Measurements from ENCODE around the gene THADA. TPM values are rescaled to one million over a fixed set of nuclear protein-coding genes. Genes with fewer than 3 reads are reported as not detected.

The THADA gene
- polyA plus RNA-seq, 1 donor, result 13.2 TPM

DNA sequence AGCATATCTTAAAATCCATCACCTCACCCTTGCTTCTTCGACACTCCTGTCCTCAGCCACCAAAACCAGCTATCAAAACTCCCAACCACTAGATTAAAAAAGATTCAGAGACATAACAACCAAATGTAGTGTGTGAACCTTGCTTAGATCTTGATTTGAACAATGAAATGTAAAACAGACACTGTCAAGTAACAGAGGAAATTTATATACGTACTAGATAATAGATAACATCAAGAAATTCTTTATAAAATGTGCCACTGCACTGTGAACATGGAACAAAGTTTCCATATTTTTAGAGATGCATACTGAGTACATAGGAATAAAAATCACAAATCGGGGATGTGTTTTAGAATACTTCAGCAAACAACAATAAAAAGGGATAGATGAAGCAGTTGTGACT, 86.0 kb downstream of the THADA start:
- Histone ChIP-seq H3K4me1 (ENCODE audit: control insufficient read depth, insufficient read depth, low read length) (no peaks in the 10 kb centered on the region), H3K4me3 (ENCODE audit: low read length) (no peak overlapping the region), H3K9me3 (ENCODE audit: control insufficient read depth, low read depth, low read length) (no peaks in the 10 kb centered on the region), H3K27ac (ENCODE audit: low read length) (no peak overlapping the region), H3K36me3 (ENCODE audit: control insufficient read depth, insufficient read depth, low read length) (peaks cover 2% of the 10 kb centered on the region), H3K27me3 (ENCODE audit: control insufficient read depth, insufficient read depth, low read length) (no peaks in the 10 kb centered on the region)
- 90% methylated on average over 2 of the region's 3 CpGs for WGBS (ENCODE audit: insufficient coverage, low lambda C conversion rate)
- DNase-seq, result no peak

DNA sequence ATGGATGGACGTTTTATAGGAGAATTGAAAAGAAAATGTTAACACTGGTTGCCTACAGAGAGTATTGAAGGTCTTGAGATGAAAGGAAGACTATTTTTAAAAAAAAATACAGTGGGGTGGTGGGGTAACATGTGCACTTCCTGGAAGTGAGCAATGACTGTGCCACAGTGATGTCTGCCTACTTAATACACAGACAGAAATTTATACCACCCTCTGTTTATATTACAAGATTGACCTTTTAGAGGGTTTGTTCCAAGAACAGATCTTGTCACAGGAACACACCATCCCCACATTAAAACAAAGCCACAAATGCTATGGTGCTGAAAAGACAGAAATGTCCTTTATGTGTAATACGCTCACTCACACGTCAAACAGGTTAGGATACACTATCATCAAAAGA, 87.6 kb downstream of the THADA start:
- H3K4me3 ChIP-seq (ENCODE audit: low read length), result no peak overlapping the region
- no peaks in the 10 kb centered on the region for H3K9me3 ChIP-seq (ENCODE audit: control insufficient read depth, low read depth, low read length)
- H3K36me3 ChIP-seq (ENCODE audit: control insufficient read depth, insufficient read depth, low read length), result peaks cover 2% of the 10 kb centered on the region
- H3K27ac ChIP-seq (ENCODE audit: low read length), result no peak overlapping the region
- no peaks in the 10 kb centered on the region for H3K27me3 ChIP-seq (ENCODE audit: control insufficient read depth, insufficient read depth, low read length)
- WGBS (ENCODE audit: insufficient coverage, low lambda C conversion rate), result 88% methylated on average over 1 of the region's 3 CpGs
- H3K4me1 ChIP-seq (ENCODE audit: control insufficient read depth, insufficient read depth, low read length), result no peaks in the 10 kb centered on the region
- DNase-seq, result no peak

DNA sequence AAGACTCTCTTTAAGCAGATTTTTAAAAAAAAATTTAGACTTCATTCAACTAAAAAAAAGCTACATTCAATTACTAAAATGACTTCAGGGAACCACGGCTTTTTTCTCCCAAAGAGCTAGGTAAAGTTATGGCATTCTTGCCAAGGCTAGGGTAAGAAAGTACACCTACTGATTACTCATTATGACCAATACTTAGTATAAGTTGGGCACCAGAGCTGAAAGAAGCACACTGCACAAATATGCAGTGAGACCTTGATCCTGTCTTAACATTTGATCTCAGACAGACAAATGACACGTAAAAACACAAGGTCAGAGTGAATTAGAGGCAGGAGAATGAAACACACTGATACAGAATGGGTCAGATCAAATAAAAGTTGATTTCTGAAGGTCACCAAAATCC, 88.7 kb downstream of the THADA start:
- WGBS (ENCODE audit: insufficient coverage, low lambda C conversion rate), result 44% methylated on average over 1 of the region's 2 CpGs
- H3K27ac ChIP-seq (ENCODE audit: low read length), result no peak overlapping the region
- no peak overlapping the region for H3K4me3 ChIP-seq (ENCODE audit: low read length)
- no peaks in the 10 kb centered on the region for H3K27me3 ChIP-seq (ENCODE audit: control insufficient read depth, insufficient read depth, low read length)
- DNase-seq, result no peak
- peaks cover 2% of the 10 kb centered on the region for H3K36me3 ChIP-seq (ENCODE audit: control insufficient read depth, insufficient read depth, low read length)
- no peaks in the 10 kb centered on the region for H3K4me1 ChIP-seq (ENCODE audit: control insufficient read depth, insufficient read depth, low read length)
- H3K9me3 ChIP-seq (ENCODE audit: control insufficient read depth, low read depth, low read length), result no peaks in the 10 kb centered on the region

DNA sequence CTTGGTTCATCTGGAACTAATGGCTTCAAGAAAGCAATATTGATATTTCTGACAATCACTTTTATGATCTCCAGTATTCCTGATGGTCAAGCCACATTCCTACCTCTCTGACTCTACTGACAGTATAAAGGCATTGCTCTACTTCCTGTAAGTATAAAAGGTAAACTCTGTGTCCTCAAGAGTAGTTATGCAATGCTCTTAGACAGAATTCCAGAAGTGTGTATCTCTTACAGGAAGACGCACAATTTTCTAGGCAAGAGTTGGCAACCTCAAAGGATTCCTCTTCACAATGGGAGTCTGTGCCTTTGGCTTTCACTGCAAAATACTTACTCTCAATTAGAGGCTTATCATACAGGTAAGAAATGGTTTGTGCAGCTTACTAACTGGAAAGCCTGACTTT, 100.1 kb downstream of the THADA start:
- Histone ChIP-seq H3K27me3 (ENCODE audit: control insufficient read depth, insufficient read depth, low read length) (no peaks in the 10 kb centered on the region), H3K4me1 (ENCODE audit: control insufficient read depth, insufficient read depth, low read length) (no peaks in the 10 kb centered on the region), H3K27ac (ENCODE audit: low read length) (no peak overlapping the region), H3K4me3 (ENCODE audit: low read length) (no peak overlapping the region), H3K9me3 (ENCODE audit: control insufficient read depth, low read depth, low read length) (no peaks in the 10 kb centered on the region), H3K36me3 (ENCODE audit: control insufficient read depth, insufficient read depth, low read length) (peaks cover 2% of the 10 kb centered on the region)
- no CpG with 5 or more reads among the region's 1 CpG for WGBS (ENCODE audit: insufficient coverage, low lambda C conversion rate)
- DNase-seq, result no peak

DNA sequence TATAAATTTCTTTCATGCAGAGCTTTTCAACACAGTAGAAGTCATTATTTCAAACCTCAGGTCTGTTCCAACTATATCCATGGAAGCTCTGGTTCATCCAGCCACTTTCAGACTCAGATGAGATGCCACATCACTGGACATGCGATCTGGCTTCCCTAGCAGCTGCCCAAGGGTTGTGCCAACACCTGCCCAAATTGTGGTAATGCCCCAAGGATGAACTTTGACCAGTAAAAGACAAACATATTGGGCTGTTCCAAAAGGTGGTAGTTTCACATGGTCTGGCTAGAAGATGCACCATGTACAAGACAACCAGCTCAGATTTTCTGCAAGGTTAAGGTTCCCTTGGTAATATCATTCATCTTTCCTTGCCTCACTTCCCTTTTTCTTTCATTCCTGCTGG, 101.9 kb downstream of the THADA start:
- Histone ChIP-seq H3K4me3 (ENCODE audit: low read length) (no peak overlapping the region), H3K4me1 (ENCODE audit: control insufficient read depth, insufficient read depth, low read length) (no peaks in the 10 kb centered on the region), H3K27me3 (ENCODE audit: control insufficient read depth, insufficient read depth, low read length) (no peaks in the 10 kb centered on the region), H3K27ac (ENCODE audit: low read length) (no peak overlapping the region), H3K9me3 (ENCODE audit: control insufficient read depth, low read depth, low read length) (no peaks in the 10 kb centered on the region), H3K36me3 (ENCODE audit: control insufficient read depth, insufficient read depth, low read length) (peaks cover 2% of the 10 kb centered on the region)
- no peak for DNase-seq
- WGBS (ENCODE audit: insufficient coverage, low lambda C conversion rate), result no CpG with 5 or more reads among the region's 1 CpG

DNA sequence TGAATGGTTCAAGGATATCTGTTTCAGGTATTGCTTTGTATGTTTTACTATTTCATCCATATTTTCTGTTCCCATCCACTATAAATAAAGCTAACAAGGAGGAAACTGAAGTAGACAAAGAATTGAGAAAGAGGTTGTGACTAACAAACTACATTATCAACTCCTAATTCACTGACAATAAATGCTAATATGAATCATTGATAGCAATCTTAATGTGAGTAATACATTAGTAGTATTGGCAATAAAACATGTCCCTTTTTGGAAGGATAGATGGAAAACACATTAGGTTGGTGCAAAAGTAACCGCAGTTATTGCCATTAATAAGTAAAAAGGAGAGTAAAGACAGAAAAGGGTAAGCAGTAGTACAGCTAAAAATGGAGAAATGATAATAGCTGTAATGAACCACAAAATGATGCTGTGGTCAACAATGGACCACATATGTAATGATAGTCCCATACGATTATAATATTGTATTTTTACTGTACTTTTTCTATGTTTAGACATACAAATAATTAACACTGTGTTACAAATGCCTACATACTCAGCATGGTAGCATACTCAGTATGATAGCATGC, 104.7 kb downstream of the THADA start:
- H3K9me3 ChIP-seq (ENCODE audit: control insufficient read depth, low read depth, low read length), result no peaks in the 10 kb centered on the region
- H3K4me3 ChIP-seq (ENCODE audit: low read length), result no peak overlapping the region
- no peaks in the 10 kb centered on the region for H3K27me3 ChIP-seq (ENCODE audit: control insufficient read depth, insufficient read depth, low read length)
- no peak for DNase-seq
- WGBS (ENCODE audit: insufficient coverage, low lambda C conversion rate), result 100% methylated on average over 1 of the region's 2 CpGs
- H3K4me1 ChIP-seq (ENCODE audit: control insufficient read depth, insufficient read depth, low read length), result no peaks in the 10 kb centered on the region
- H3K27ac ChIP-seq (ENCODE audit: low read length), result no peak overlapping the region
- H3K36me3 ChIP-seq (ENCODE audit: control insufficient read depth, insufficient read depth, low read length), result no peaks in the 10 kb centered on the region

DNA sequence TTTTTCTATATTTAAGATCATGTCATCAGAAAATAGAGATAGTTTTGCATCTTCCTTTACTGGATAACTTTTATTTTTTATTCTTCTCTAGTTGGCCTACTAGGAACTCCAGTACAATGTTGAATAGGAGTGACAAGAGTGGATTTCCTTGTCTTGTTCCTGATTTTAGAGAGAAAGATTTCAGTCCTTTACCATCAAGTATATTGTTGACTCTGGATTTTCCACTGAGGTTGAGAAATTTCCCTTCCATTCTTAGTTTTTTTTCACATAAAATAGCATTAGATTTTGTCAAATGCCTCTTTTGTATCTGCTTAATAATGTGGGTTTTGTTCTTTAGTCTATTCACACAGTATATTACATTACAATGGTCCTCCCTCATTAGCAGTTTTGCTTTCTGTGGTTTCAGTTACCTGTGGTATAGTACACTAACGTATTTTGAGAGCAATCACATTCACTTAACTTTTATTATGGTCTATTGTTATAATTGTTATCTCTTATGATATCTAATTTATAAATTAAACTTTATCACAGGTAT, 105.5 kb downstream of the THADA start:
- no peaks in the 10 kb centered on the region for H3K27me3 ChIP-seq (ENCODE audit: control insufficient read depth, insufficient read depth, low read length)
- no peak overlapping the region for H3K4me3 ChIP-seq (ENCODE audit: low read length)
- H3K36me3 ChIP-seq (ENCODE audit: control insufficient read depth, insufficient read depth, low read length), result no peaks in the 10 kb centered on the region
- no peak overlapping the region for H3K27ac ChIP-seq (ENCODE audit: low read length)
- DNase-seq, result no peak
- WGBS (ENCODE audit: insufficient coverage, low lambda C conversion rate), result no CpG with 5 or more reads among the region's 1 CpG
- no peaks in the 10 kb centered on the region for H3K4me1 ChIP-seq (ENCODE audit: control insufficient read depth, insufficient read depth, low read length)
- no peaks in the 10 kb centered on the region for H3K9me3 ChIP-seq (ENCODE audit: control insufficient read depth, low read depth, low read length)

DNA sequence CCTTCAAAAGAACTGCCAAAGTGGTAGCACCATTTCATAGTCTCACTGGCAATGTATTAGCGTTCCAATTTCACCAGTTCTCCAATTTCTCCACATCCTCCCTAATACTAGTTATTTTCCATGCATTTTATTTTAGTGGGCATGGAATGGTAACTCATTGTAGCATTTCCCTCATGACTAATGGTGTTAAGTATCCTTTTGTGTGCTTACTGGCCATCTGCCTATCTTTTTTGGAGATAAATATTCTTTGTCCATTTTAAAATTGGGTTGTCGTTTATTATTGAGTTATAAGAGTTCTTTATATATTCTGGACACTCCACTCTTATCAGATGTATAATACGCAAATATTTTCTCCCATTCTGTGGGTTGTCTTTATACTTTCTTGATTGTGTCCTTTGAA, 107.1 kb downstream of the THADA start:
- no peaks in the 10 kb centered on the region for H3K36me3 ChIP-seq (ENCODE audit: control insufficient read depth, insufficient read depth, low read length)
- no peaks in the 10 kb centered on the region for H3K9me3 ChIP-seq (ENCODE audit: control insufficient read depth, low read depth, low read length)
- H3K27ac ChIP-seq (ENCODE audit: low read length), result no peak overlapping the region
- no peak overlapping the region for H3K4me3 ChIP-seq (ENCODE audit: low read length)
- DNase-seq, result no peak
- H3K4me1 ChIP-seq (ENCODE audit: control insufficient read depth, insufficient read depth, low read length), result peaks cover 5% of the 10 kb centered on the region
- WGBS (ENCODE audit: insufficient coverage, low lambda C conversion rate), result 100% methylated on average over 2 of the region's 3 CpGs
- no peaks in the 10 kb centered on the region for H3K27me3 ChIP-seq (ENCODE audit: control insufficient read depth, insufficient read depth, low read length)

DNA sequence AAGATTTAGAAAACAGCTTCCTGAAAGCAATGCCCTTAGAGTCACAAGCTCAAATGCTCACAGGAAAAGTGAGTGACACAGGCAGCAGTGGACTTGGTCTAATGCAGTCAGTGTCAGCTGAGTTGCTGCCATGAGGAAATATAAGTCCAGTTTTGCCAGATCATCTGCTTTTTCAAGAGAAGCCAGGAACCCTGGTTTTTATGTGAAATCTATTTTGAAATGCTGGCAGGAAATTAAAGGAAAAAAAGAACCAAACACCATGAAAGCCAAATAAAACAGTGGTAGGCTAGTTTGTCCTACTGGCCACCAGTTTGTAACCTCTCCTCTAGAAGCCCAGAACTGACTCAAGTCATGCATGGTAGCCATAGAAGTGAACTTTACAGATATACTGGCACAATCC, 109.2 kb downstream of the THADA start:
- H3K27me3 ChIP-seq (ENCODE audit: control insufficient read depth, insufficient read depth, low read length), result no peaks in the 10 kb centered on the region
- no peaks in the 10 kb centered on the region for H3K9me3 ChIP-seq (ENCODE audit: control insufficient read depth, low read depth, low read length)
- H3K4me1 ChIP-seq (ENCODE audit: control insufficient read depth, insufficient read depth, low read length), result peaks cover 14% of the 10 kb centered on the region
- DNase-seq, result peak; percentile 19 to 51
- peak overlapping the region; percentile 19 for H3K27ac ChIP-seq (ENCODE audit: low read length)
- no peak overlapping the region for H3K4me3 ChIP-seq (ENCODE audit: low read length)
- no peaks in the 10 kb centered on the region for H3K36me3 ChIP-seq (ENCODE audit: control insufficient read depth, insufficient read depth, low read length)

DNA sequence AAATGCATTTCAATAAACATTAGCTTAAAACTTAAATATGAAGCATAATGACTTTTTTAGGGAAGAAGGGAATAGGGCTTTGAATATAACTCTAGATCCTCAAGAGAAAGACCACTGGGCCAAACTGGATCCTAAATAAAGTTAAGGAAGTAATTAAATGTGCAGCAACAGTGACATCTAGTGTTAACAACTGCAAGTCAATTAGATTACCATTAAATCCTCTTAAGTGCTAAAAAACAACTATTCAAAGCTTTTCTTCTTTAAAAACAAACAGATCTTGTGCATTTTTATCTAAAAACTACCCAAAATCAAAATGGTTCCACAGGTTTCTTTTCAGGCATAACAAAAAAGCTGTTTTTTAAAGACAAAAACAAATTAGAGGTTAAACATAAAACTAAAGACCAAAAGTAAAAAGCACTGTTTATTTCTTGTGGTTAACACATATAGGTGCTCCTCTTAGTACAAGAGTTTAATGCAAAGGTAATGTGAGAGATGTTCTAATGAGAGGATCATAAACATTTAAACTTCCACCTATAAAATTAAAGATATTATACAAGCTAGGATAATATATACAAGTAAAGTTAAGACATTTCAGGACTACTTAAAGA, 111.4 kb downstream of the THADA start:
- no peak overlapping the region for H3K27ac ChIP-seq (ENCODE audit: low read length)
- no peak overlapping the region for H3K4me3 ChIP-seq (ENCODE audit: low read length)
- H3K4me1 ChIP-seq (ENCODE audit: control insufficient read depth, insufficient read depth, low read length), result peaks cover 14% of the 10 kb centered on the region
- H3K27me3 ChIP-seq (ENCODE audit: control insufficient read depth, insufficient read depth, low read length), result no peaks in the 10 kb centered on the region
- peak; percentile 60 to 64 for DNase-seq
- no peaks in the 10 kb centered on the region for H3K36me3 ChIP-seq (ENCODE audit: control insufficient read depth, insufficient read depth, low read length)
- no peaks in the 10 kb centered on the region for H3K9me3 ChIP-seq (ENCODE audit: control insufficient read depth, low read depth, low read length)

DNA sequence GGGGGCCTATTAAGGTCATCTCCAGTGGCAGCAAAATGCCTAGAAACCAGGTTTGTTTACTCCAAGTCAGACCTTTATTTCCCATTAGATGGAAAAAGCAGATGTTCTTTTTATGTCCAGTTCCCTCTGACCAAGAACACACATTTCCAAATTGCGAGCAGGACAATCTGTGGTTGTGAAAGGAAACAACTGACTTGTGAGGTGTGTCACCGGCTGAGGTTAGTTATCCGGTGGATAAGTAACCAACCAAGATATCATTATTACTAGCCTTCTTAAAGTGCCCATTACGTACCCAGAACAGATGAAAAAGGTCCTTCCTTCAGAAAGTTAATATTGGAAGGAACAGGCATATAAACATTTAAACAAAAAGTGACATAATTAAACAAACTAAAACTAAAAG, 112.9 kb downstream of the THADA start:
- peak; percentile 38 to 65 for DNase-seq
- H3K4me1 ChIP-seq (ENCODE audit: control insufficient read depth, insufficient read depth, low read length), result peaks cover 14% of the 10 kb centered on the region
- no peaks in the 10 kb centered on the region for H3K27me3 ChIP-seq (ENCODE audit: control insufficient read depth, insufficient read depth, low read length)
- 40% methylated on average over 1 of the region's 4 CpGs for WGBS (ENCODE audit: insufficient coverage, low lambda C conversion rate)
- H3K27ac ChIP-seq (ENCODE audit: low read length), result peak overlapping the region; percentile 25
- no peaks in the 10 kb centered on the region for H3K36me3 ChIP-seq (ENCODE audit: control insufficient read depth, insufficient read depth, low read length)
- no peak overlapping the region for H3K4me3 ChIP-seq (ENCODE audit: low read length)
- H3K9me3 ChIP-seq (ENCODE audit: control insufficient read depth, low read depth, low read length), result no peaks in the 10 kb centered on the region

Data from large intestine (tissue), 3 donors.